ENCODE results near the gene SEC31B. TPM values are rescaled to one million over a fixed set of nuclear protein-coding genes. Genes with fewer than 3 reads are reported as not detected.
A peak's percentile ranks its signal among the peaks of the same experiment; 100 is the strongest.

The SEC31B gene
- 7.9 TPM for total RNA-seq
- long read RNA-seq, partial matches to known transcripts: 4 of 14 reads
- long read RNA-seq, other reads (novel, unspliced or antisense): 10 of 14 reads

- peak; percentile 89 for ATAC-seq (ENCODE audit: poor library complexity)
- DNase-seq: peak; percentile 63
- intact Hi-C loops (cut with DNase I): loop anchor here (10.0 kb wide), 1 partner anchor 175 kb away; the partner anchor contains the start of gene SCD
Observed at GRCh38 chr10:100519311-100520051, at the start of gene SEC31B. TSS of gene SEC31B (minus strand) at chr10:100519861. CDS start at chr10:100516952, 2,909 bp downstream.

- ATAC-seq (ENCODE audit: poor library complexity): no peak
- intact Hi-C loops (cut with DNase I): loop anchor here (10.0 kb wide), 1 partner anchor 306 kb away; no protein-coding TSS in a partner anchor
Observed at GRCh38 chr10:100568912-100569311, 49.3 kb upstream of the SEC31B start.

GRCh38 chr10:100567826-100568225 lies 48.2 kb upstream of the SEC31B start:
- no peak for ATAC-seq (ENCODE audit: poor library complexity)
- intact Hi-C loops (cut with DNase I): loop anchor here (10.0 kb wide), 1 partner anchor 307 kb away; no protein-coding TSS in a partner anchor
- DNase-seq: no peak

More at GRCh38 chr10:100568912-100569311, 49.3 kb upstream of the SEC31B start:
- no peak for DNase-seq

- DNase-seq: no peak
- no peak for ATAC-seq (ENCODE audit: poor library complexity)
- intact Hi-C loops (cut with DNase I): loop anchor here (10.0 kb wide), 1 partner anchor 308 kb away; no protein-coding TSS in a partner anchor
Observed at GRCh38 chr10:100567249-100567648, 47.6 kb upstream of the SEC31B start.

GRCh38 chr10:100566561-100566960 lies 46.9 kb upstream of the SEC31B start:
- no peak for ATAC-seq (ENCODE audit: poor library complexity)
- DNase-seq: no peak
- intact Hi-C loops (cut with DNase I): loop anchor here (10.0 kb wide), 1 partner anchor 308 kb away; no protein-coding TSS in a partner anchor

- ATAC-seq (ENCODE audit: poor library complexity): no peak
- intact Hi-C loops (cut with DNase I): loop anchor here (10.0 kb wide), 1 partner anchor 309 kb away; no protein-coding TSS in a partner anchor
- DNase-seq: no peak
Observed at GRCh38 chr10:100565206-100565985, 45.7 kb upstream of the SEC31B start.

GRCh38 chr10:100562008-100562672 lies 42.5 kb upstream of the SEC31B start:
- DNase-seq: peak; percentile 73
- intact Hi-C loops (cut with DNase I): loop anchor here (10.0 kb wide), 1 partner anchor 313 kb away; no protein-coding TSS in a partner anchor
- ATAC-seq (ENCODE audit: poor library complexity): peak; percentile 90

GRCh38 chr10:100561005-100561404 lies 41.3 kb upstream of the SEC31B start:
- intact Hi-C loops (cut with DNase I): loop anchor here (10.0 kb wide), 1 partner anchor 314 kb away; no protein-coding TSS in a partner anchor
- ATAC-seq (ENCODE audit: poor library complexity) (no peak), DNase-seq (no peak)

GRCh38 chr10:100560248-100560647 lies 40.6 kb upstream of the SEC31B start:
- DNase-seq: no peak
- no peak for ATAC-seq (ENCODE audit: poor library complexity)
- intact Hi-C loops (cut with DNase I): loop anchor here (10.0 kb wide), 1 partner anchor 315 kb away; no protein-coding TSS in a partner anchor

- ATAC-seq (ENCODE audit: poor library complexity) (no peak), DNase-seq (no peak)
- intact Hi-C loops (cut with DNase I): no loop called here
Observed at GRCh38 chr10:100554902-100555301, 35.2 kb upstream of the SEC31B start.

- no peak for DNase-seq
- intact Hi-C loops (cut with DNase I): no loop called here
- no peak for ATAC-seq (ENCODE audit: poor library complexity)
Observed at GRCh38 chr10:100553929-100554328, 34.3 kb upstream of the SEC31B start.

- ATAC-seq (ENCODE audit: poor library complexity) (no peak), DNase-seq (no peak)
- intact Hi-C loops (cut with DNase I): no loop called here
Observed at GRCh38 chr10:100551738-100552137, 32.1 kb upstream of the SEC31B start.

GRCh38 chr10:100551196-100551595 lies 31.5 kb upstream of the SEC31B start:
- intact Hi-C loops (cut with DNase I): no loop called here
- ATAC-seq (ENCODE audit: poor library complexity) (no peak), DNase-seq (no peak)

- intact Hi-C loops (cut with DNase I): no loop called here
Observed at GRCh38 chr10:100544950-100545349, 25.3 kb upstream of the SEC31B start.

GRCh38 chr10:100537475-100537874 lies 17.8 kb upstream of the SEC31B start:
- intact Hi-C loops (cut with DNase I): no loop called here
- DNase-seq (no peak), ATAC-seq (ENCODE audit: poor library complexity) (no peak)

More at GRCh38 chr10:100544950-100545349, 25.3 kb upstream of the SEC31B start:
- DNase-seq (no peak), ATAC-seq (ENCODE audit: poor library complexity) (no peak)

GRCh38 chr10:100535715-100536353 lies 16.2 kb upstream of the SEC31B start, which contains the start of gene HIF1AN:
TSS of gene HIF1AN (plus strand) at chr10:100535943. CDS start at chr10:100535959, 16 bp downstream.
- peak; percentile 93 for DNase-seq
- intact Hi-C loops (cut with DNase I): no loop called here
- peak; percentile 98 for ATAC-seq (ENCODE audit: poor library complexity)

GRCh38 chr10:100535338-100535714 lies 15.7 kb upstream of the SEC31B start:
- DNase-seq: no peak
- intact Hi-C loops (cut with DNase I): no loop called here
- peak; percentile 2 for ATAC-seq (ENCODE audit: poor library complexity)

- DNase-seq: no peak
- no peak for ATAC-seq (ENCODE audit: poor library complexity)
- intact Hi-C loops (cut with DNase I): no loop called here
Observed at GRCh38 chr10:100534726-100535125, 15.1 kb upstream of the SEC31B start.
